Activated CD4-positive, alpha-beta T cell treated with anti-CD3 and anti-CD28 coated beads for 24 hours (primary cell): ENCODE results near the gene SPOCK1.
"Not testable (repeated sequence)": the region's sequence is repeated elsewhere in the genome, so short reads cannot be mapped to it uniquely, and the experiment has no call there.

ENCODE experiments used
- DNase-seq, 2 donors: peaks; one replicate each; pipeline ENCODE4 v3.0.0-alpha.2; 2020; ENCODE audit warnings: low read depth in 2 of 2

The SPOCK1 gene

DNA sequence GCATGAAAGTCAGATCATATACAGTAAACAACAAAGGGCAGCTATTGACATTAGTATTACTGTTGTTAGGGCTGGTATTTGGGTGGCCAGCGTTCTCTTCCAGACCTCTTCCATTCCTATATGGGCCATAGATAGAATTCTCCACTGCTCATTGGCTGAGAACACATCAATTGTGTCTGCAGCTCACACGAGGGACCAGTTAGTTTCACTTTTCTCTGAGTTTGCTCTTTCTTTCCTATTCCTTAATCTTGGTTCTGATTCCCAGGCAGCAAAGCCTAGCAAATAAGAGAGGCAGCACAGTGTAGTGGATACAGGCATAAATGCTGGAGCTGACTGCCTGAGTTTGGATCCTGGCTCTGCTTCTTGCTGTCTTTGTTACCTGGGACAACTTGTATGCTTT lies 476.4 kb downstream of the SPOCK1 start:
- DNase-seq, result no peak

DNA sequence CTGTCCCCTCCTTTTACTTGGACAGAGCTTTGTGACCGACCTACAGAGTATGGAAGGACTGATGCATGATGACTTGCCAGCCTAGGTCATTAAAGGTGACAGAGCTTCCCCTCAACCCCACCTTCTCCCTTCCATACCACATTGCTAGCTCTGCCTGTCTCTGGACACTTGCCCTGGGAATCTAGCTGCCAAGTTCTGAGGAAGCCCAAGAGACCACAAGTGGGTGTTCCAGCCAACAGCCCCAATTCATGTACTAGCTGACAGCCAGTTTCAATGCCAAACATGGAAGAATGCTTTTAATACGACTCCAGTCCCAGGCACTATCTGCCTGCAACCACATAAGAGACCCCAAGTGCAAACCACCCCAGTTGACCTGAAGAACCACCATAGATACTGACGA lies 477.1 kb downstream of the SPOCK1 start:
- DNase-seq, result no peak

DNA sequence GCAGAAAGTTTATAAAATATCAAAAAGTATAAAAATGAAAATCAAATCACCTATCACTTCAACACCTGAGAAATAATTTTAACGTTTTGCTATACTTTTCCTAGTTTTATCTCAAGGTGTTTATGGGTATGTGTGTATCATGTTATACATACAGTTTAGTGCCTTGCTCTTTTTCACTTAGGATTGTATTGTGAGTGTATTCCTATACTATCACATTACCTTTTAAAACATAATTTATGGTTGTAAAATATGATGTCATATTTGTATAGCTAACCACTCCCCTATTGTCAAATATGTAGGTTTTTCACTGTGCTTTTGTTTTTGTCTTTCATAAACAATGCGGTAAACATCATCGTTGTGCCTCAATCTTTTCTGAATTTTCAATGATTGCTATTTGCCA lies 479.9 kb downstream of the SPOCK1 start:
- no peak for DNase-seq

DNA sequence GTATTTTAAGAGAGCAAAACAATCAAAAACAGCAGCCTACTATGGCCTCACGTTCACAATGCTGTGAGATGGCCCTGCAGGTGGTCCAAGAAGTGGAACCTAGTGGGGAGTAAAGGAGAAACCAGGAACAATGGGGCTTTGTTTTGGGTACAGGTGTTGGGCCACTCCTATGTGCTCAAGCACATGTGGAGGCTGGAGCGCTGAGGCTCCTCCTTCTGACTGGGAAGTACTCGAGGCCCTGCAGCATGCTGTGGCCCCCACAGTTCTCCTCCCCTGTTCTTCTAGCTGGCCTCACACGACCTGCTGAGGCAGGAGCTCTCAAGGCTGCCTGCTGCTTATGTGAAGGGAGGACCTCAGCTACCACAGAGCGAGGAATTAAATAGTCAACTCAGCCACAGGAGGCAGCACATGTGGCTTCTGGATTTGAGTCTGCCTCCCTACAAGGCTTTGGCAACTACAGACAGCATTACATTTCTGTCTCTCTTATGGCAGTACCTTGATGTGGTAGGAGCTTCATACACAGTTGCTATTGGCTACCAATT lies 482.3 kb downstream of the SPOCK1 start:
- no peak for DNase-seq

DNA sequence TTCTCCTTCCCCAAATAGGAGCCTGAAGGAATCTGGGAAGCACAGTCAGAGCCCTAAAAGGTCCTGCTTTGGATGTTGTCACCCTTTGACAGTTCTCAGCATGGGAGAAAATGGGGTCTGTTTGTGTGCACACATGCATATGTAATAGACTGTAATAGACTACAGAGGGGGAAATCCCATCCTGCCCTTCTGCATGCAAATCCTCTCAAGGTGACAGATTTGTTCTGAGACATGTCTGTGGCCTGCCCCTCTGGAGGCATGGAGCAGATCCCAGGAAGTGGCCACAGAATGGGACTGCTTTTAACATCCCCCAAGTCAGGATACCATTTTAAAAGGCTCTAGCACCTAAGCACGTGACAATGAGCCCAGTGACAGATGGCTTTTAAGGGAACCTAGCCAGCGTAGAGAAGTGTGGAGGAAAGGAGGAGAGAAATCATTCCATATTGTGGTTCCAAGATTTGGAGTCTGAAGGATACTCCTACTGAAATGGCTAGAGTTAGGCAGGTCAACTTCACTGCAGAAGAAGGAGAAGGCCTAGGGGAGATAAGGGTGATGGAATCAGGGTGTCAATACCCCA lies 483.5 kb downstream of the SPOCK1 start:
- DNase-seq, result no peak

DNA sequence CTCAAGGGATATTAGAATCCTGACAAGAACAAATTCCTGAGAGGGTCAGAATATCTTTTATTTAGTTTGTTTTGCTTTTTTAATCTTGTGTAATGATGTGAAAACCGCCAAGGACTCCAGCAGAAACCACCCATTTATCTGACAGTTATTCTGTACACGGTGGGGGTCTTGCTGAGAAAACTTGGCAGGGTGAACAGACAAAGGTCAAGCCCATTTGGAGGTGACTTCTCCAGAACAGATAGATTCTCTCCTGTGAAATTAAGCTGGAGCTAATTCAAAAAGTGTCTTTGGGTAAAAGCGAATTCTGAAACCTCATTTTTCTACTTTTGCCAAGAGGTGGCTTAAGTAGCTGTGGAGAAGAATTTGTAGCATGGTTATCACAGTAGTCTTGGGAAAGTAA lies 484.4 kb downstream of the SPOCK1 start:
- DNase-seq, result no peak

DNA sequence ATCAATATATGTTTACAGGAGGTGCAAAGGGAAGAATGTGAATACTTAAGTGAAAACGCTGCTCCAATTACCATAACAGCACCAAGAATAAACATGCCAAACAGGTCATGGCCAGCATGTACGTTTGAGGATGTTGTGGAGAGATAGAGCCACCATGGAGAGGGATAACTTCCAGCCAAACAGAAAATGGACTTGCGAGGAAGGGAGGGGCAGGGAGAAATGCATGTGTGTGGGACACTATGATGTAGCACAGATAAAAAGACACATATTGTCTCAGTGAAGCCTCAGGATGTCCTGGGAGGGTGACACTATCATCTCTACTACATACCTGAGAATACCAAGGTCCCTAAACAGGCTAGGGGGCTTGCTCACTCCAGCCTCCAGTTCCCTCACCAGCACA lies 488.9 kb downstream of the SPOCK1 start:
- DNase-seq, result no peak

DNA sequence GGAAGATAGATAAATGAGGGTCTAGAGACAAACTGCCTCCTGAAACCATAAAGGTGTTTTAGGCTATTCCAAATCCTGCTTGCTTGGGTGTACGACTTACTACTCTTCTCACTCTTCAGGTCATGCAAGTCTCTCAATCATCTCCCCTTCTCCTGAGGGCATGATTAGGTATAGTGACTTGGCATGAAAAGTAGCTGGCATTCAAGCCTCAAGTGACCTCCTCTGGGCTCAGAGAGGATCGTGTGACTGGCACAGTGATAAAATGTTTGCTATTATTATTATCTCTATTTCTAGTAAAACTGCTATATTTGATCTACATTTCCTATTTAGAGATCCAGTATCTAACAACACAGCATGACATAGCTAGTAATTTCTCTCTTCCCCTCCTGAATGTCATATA lies 494.8 kb downstream of the SPOCK1 start:
- no peak for DNase-seq

DNA sequence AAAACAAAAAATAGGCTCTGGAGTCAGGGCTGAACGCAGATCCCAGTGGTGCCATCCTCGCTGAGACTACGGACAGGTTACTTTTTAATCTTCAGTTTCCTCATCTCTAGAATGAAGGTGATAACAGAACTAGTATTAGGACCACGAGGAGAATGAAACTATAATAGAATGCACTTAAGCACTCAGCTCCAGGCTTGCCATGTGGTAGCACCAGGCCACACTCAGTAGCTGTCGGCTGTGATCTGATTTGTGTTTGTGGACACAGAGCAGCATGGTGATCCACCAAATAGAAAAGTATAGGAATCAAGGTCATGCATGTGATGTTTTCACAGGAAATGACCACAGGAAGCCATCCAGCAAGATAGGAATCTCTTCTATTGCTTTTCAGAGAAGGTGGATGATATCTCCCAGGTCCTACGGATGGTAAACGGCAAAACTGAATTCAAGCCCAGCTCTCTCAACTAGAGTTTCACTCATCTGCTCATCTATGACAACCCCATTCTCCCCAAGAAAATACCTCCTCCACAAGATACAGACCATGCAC lies 498.0 kb downstream of the SPOCK1 start:
- DNase-seq, result no peak

DNA sequence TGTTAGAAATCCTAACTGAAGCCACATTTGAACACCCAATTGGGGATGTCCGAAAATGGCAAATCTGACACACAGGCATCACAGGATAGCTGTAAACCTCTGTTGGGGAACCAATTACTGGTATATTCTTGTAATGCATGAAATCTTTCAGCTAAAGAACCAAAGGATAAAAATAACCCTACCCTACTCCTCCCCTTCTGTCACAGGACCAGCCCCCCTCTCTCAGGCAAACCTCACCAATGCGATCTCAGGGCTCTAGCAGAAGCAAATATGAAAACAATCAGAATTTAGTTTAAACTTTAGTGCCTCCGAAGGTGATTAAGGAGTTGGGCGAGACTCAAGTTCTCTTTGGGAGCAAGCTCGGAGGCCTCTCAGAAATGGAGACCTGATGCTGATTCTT lies 499.3 kb downstream of the SPOCK1 start:
- no peak for DNase-seq

DNA sequence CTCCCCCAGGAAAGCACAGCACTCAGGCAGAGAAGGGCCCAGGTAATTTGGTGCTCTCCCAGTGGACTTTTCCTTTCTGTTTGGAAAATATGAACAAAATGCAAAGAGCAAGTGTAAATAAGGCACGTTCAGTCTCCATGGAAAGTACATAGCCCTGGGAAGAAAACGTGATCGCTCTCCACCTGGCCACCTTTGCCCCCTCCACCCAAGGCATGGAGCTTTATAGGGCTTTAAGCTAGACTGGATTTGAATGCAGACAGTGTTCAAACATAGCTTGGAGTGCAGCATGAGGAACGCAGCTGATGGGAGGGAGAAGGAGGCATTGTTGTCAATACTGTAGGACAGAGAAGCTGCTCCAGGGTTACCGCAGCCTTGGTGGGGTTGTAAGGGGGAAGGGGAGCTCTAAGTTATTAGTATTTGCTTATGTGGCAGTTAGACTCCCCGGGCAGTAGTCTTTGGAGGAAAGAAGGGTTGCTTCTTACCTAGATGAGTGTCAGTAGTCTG lies 500.2 kb downstream of the SPOCK1 start:
- no peak for DNase-seq

DNA sequence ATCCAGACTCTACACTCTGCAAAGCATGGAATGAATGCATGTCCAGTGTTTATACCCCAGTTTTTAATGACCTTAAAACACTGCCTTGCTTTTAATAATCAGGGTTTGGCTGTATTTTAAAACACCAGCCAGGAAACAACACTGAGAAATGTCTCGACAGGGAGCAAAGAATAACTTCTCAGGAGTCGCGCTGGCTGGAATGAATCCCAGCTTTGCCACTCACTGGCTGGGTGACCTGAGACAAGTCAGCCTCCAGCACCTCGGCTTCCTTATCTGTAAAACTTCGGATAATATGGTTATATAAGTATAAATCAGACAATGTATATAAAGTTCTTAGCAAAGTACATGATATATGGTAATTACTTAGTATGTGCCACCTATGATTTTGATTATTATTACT lies 505.0 kb downstream of the SPOCK1 start:
- no peak for DNase-seq

DNA sequence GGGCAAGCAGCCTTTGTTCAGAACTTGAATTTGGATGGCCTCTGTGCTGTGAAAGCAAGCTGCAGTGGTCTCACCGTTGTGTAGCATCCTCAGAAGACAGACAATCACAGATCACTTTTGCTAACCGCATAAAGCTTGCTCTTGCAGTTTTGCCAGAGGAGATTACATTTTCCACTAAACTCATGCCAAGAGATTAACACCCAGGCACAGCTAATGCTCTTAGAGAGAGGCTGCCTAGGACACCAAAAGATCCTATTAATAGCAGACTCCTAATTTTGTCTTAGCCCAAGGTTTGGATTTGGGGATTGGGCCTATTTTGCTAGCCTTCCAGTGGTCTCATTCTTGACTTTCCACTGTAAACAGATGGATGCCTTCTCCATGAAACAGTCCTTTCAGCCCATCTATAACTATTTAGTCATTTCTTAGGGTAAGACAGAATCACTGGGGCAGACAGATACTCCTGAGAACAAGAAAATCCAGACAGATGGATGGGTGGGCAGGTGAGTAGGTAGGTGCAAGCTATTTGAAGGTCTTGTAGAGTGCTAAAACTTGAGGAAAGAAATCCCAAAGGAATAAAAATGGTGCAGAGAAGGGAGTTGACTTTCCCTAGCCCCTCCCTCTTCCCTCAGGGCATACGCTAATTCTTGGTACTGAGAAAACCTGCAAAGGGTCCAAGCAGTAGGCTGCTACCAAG lies 506.2 kb downstream of the SPOCK1 start:
- DNase-seq, result no peak

DNA sequence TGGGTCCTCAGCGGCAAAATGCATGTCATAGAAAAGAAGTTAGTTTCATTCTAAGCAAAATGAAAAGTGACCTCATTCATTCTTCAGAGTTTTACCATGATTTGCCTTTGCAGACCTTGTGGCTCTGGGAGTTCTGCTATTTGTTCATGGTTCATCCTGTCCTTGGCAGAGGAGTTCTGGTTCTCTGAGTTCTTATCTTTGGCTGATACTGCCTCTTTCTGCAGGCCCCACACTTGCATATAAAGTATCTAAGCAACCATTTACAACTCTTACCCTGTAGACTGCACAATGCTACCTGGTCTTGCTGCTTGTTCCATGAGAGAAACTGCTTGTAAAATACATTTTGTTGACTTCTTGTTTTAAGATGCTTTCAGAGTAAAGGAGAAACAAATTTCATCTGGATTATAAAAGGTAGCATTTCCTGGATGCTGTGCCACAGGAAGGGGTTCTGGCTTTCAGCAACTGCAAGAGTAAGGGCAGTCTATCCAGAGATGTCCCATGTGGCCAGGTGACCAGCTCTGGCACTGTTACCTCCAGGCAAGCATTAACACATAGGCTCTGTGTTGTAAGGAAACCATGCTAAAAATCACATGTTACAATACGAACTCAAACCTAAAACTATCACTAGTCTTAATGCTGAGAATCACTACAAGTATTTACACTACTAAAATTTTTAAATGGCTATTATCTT lies 513.2 kb downstream of the SPOCK1 start:
- DNase-seq, result no peak

DNA sequence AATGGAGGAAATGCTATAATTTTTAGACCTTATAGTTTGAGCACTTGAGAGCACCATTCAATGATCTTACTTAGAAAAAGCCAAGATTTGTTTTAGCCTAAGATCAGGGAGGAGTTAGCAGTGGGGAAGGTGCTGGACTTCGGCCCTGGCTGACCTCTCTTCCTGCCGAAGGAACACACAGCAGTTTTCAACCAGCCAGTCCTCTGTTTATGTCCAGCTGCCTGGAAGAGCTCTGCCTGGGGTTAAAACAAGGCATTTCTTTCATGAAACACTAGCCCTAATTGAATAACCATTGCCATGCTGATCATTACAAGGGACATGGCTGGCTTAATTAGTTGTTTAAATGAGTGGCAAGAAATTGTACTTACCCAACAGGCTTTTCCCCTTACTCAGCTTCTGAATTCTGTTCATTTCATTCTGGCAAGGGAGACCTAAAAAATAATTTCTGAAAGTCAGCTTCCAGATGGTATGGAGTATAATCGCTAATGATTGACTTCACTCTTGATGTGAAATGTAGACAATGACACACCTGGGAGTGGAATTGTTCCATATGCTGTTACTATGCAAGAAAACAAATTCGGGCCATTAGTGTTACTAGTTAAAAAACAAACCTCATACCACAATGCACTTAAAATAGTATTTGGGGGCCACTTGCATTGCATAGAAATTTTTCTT lies 514.2 kb downstream of the SPOCK1 start:
- DNase-seq, result no peak

DNA sequence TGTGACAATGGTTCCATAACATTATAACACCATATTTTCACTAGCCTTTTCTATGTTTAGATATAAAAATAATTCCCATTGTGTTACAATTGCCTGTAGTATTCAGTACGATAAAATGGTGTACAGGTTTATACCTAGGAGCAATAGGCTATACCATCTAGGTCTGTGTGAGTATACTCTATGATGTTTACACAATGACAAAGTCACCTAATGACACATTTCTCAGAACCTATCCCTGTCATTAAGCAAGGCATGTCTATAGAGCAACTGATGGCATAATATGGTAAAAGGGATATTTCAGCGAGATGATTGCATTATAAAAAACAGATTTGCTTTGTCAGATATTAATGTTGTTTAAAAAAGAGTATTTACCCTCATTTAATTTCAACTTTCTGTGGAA lies 517.2 kb downstream of the SPOCK1 start:
- no peak for DNase-seq

DNA sequence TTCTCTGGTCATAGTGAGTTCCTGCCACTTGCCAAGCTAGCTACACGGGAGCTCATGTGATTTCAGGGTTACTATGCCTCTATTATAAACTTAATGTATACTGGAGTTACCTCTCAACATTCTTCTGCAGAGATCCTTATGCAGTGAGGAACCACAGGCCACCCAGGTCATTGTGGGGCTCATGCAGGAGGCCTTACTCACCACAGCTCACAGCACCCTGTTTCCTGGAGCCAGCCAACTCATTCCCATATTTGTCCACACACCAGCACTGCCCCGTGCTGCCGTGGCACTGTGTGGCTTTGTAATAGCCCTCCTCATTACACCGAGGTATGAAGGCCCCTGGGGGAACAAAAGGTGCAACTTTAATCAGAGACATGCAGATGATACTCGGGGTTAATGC lies 520.0 kb downstream of the SPOCK1 start:
- no peak for DNase-seq

DNA sequence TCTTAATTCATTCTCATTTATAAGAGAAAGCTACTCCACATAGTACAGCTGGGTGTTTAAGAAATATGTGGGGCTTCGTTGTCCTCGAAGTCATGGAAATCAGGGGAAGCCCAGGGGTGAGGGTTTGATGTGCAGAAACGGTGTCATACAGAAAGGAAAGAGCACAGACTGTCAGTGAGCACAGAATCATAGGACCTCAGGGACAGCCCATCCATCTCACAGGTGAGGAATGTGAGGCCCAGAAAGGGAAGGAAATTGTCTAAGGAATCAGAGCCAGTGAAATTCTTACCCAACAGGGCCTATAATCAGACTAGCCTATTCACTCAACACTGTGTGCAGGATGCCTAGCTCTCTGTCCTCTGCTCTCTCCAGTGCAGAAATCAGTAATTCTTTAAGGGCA lies 535.6 kb downstream of the SPOCK1 start:
- DNase-seq, result no peak

DNA sequence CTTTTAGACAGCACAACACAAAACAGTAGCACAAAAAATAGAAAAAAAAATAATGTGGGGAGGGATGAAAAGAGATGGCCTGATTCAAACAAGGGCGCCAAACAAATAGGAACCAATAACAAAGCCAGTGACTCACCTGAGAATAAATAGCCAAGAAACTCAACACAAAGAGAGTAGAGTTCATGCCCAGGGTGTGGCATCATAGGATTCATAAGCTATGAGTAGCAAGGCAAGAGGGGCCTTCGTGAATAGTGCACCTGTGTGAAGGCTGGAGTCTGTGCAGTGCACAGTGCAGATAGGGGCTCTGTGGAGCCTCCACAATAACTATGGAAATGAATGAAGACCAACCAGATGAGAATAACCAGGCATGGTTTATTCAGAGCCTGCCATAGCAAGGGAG lies 541.7 kb downstream of the SPOCK1 start:
- DNase-seq, result no peak

DNA sequence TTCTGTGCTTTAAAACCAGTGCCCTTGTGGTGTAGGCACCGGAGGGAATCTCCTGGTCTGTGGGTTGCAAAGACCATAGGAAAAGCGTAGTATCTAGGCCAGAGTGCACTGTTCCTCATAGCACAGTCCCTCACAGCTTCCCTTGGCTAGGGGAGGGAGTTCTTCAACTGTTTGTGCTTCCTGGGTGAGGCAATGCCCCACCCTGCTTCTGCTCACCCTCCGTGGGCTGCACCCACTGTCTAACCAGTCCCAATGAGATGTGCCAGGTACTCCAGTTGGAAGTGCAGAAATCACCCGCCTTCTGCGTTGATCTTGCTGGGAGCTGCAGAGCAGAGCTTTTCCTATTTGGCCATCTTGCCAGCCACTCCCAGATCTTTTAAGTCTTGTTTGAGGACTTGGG lies 545.0 kb downstream of the SPOCK1 start:
- not testable (repeated sequence) for DNase-seq

DNA sequence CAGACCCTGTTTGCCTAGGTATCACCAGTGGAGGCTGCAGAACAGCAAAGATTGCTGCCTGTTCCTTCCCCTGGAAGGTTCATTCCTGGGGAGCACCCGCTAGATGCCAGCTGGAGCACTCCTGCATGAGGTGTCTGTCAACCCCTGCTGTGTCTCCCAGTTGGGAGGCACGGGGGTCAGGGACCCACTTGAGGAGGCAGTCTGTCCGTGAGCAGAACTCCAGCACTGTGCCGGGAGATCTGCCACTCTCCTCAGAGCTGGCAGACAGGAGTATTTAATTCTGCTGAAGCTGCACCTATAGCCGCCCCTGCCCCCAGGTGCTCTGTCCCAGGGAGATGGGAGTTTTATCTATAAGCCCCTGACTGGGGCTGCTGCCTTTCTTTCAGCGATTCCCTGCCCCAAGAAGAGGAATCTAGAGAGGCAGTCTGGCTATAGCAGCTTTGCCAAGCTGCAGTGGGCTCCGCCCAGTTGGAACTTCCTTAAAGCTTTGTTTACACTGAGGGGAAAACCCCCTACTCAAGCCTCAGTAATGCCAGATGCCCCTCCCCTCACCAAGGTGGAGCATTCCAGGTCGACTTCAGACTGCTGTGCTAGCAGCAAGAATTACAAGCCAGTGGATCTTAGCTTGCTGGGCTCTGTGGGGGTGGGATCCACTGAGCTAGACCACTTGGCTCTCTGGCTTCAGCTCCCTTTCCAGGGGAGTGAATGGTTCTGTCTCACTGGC lies 545.6 kb downstream of the SPOCK1 start:
- not testable (repeated sequence) for DNase-seq
